ENCODE results near the gene RPS2. TPM values are rescaled to one million over a fixed set of nuclear protein-coding genes. Genes with fewer than 3 reads are reported as not detected.

RPS2 gene
- total and polyA plus RNA-seq, 5 experiments from 2014 or later = 3,016 to 7,644 (median 6,506) TPM

DNA sequence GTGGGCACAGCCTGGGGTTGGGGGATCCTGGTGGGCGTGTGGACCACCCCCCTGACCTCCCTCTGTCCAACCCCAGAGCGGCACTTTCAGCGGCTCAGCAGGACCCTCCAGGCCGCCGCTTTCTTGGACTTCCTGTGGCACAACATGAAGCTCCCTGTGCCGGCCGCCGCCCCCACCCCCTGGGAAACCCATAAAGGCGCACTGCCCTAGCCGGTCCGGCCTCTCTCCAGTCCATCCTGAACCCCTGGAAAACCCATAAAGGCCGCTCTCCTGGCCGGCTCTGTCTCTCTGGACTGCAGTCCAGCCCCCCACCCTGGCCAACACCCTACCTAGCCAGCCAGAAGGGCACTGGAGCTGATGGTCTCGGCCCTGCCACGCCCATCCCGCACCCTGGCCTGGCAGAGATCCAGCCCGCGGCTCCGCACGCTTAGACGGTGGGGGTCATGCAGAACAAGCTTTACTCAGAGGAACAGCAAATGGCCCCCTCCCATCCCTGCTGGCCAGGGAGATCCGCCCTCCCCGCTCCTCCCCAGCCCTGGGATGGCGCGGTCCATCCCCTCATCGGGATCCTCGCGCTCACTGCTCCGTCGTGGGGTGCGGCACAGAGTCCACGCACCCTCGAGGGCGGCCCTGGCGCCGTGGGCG is 14.0 kb upstream of the RPS2 start:
- H3K36me3 Mint-ChIP-seq = peaks cover 0 to 48% (median 19%) of the 10 kb centered on the region in 3 donors
- ATAC-seq (no peak), DNase-seq (no peak)
- H3K9me3 Mint-ChIP-seq = no peaks in the 10 kb centered on the region
- H3K4me3 Mint-ChIP-seq = no peak overlapping the region
- no peak overlapping the region for H3K27ac Mint-ChIP-seq
- POLR2A ChIA-PET = interaction anchor here (1.0 to 2.5 kb wide), 2 partner anchors 9 to 14 kb away, joined by 3 to 10 read pairs; partner anchors contain the start of gene RPS2
- peaks cover 6 to 10% (median 8%) of the 10 kb centered on the region in 4 donors for H3K4me1 Mint-ChIP-seq
- H3K27me3 Mint-ChIP-seq = peaks cover 1 to 33% (median 4%) of the 10 kb centered on the region in 5 donors

DNA sequence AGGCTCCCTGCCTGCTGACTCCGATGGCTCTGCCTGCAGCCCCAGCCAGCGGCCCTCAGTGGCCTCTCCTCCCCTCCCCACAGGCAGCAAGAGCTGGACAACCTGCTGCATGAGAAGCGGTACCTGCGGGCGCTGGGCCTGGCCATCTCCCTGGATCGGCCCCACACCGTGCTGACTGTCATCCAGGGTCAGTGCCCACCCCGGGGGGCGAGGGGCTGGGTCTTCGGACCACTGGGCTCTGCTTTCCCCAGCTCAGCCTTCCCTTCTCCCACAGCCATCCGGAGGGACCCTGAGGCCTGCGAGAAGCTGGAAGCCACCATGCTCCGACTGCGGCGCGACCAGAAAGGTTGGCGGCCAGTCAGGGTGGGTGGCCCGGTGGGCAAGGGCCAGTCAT is 13.2 kb upstream of the RPS2 start:
- Mint-ChIP-seq H3K9me3 (no peaks in the 10 kb centered on the region), H3K4me3 (no peak overlapping the region), H3K4me1 (peaks cover 4 to 11% (median 7%) of the 10 kb centered on the region in 4 donors), H3K27ac (no peak overlapping the region), H3K27me3 (peaks cover 1 to 30% (median 4%) of the 10 kb centered on the region in 5 donors), H3K36me3 (peaks cover 0 to 53% (median 19%) of the 10 kb centered on the region in 3 donors)
- DNase-seq (no peak), ATAC-seq (no peak)
- POLR2A ChIA-PET = interaction anchor here (1.0 to 2.5 kb wide), 2 partner anchors 10 to 13 kb away, joined by 3 to 10 read pairs; partner anchors contain the start of gene RPS2

DNA sequence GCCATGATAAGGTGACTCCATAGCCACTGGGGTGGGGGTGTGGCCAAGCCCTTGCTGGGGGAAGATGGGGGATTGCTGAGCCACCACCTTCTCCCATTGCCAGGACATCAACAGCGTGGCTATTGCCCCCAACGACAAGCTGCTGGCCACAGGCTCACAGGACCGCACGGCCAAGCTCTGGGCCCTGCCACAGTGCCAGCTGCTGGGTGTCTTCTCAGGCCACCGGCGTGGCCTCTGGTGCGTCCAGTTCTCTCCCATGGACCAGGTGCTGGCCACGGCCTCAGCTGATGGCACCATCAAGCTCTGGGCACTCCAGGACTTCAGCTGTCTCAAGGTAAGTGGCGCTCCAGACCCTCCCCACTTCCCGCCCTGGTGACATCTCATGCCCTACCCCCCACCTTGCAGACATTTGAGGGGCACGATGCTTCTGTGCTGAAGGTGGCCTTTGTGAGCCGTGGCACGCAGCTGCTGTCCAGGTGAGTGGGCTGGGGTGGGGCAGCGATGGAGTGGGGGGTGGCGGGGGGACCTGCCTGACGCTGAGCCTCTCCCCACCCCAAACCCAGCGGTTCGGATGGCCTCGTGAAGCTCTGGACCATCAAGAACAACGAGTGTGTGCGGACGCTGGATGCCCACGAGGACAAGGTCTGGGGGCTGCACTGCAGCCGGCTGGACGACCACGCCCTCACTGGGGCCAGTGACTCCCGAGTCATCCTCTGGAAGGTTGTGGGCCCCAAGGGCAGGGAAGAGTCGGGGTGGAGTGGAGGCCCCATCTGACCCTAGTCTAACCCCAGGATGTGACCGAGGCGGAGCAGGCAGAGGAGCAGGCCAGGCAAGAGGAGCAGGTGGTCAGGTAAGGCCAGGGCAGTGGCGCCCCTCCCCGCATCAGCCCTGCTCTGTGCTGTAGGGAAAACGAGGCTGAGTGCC is 12.6 kb upstream of the RPS2 start:
- peaks cover 0 to 55% (median 19%) of the 10 kb centered on the region in 3 donors for H3K36me3 Mint-ChIP-seq
- POLR2A ChIA-PET = interaction anchor here (0.7 to 2.5 kb wide), 3 partner anchors 11 to 88 kb away, joined by 3 to 10 read pairs (median 3); partner anchors contain the start of gene RPS2
- peaks cover 1 to 27% (median 4%) of the 10 kb centered on the region in 5 donors for H3K27me3 Mint-ChIP-seq
- no peaks in the 10 kb centered on the region for H3K9me3 Mint-ChIP-seq
- no peak overlapping the region for H3K4me3 Mint-ChIP-seq
- H3K4me1 Mint-ChIP-seq = peaks cover 5 to 14% (median 7%) of the 10 kb centered on the region in 4 donors
- ATAC-seq (no peak), DNase-seq (no peak)
- H3K27ac Mint-ChIP-seq = no peak overlapping the region

DNA sequence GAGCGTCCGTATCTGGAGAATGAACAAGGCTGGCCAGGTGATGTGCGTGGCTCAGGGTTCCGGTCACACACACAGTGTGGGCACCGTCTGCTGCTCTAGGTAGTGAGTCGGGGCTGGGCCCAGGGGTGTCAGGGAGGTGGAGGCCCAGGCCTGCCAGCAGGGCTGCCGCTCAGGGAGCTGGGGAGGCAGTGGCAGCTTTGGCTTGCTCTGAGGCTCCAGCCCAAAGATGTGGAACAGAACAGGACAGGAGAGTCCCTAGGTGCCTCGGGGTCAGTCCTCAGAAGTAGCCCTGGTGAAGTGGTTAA is 11.5 kb upstream of the RPS2 start:
- Mint-ChIP-seq H3K27ac (no peak overlapping the region), H3K36me3 (peaks cover 0 to 58% (median 19%) of the 10 kb centered on the region in 3 donors), H3K27me3 (peaks cover 0 to 19% (median 4%) of the 10 kb centered on the region in 5 donors), H3K4me3 (peak overlapping the region in 2 of 10 donors; percentile 18 to 45), H3K4me1 (peaks cover 14 to 25% (median 16%) of the 10 kb centered on the region in 4 donors), H3K9me3 (no peaks in the 10 kb centered on the region)
- no peak for ATAC-seq
- POLR2A ChIA-PET = no interaction called here
- DNase-seq = no peak

DNA sequence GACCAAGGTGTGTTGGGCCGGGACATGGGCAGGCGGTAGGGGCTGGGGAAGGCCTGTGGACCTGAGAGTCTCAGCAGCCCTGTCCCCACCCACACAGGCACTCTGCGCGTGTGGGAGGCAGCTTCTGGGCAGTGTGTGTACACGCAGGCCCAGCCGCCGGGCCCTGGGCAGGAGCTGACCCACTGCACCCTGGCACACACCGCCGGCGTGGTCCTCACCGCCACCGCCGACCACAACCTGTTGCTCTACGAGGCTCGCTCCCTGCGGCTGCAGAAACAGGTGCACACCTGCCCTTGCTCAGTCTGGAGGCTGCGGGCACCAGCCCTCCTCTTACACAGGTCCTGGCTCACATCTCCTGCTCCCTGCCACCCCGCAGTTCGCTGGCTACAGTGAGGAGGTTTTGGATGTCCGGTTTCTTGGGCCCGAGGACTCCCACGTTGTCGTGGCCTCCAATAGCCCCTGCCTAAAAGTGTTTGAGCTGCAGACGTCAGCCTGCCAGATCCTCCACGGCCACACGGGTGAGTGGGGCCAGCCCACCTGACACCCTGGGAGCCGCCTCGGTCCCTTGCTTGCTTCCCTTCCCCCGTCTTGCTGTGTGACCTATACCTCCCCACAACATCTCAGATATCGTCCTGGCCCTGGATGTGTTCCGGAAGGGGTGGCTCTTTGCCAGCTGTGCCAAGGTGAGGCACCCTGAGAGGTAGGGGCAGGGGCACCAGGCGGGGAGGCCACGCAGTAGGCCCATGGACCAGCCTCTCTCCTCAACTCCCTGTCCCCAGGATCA is 11.0 kb upstream of the RPS2 start:
- H3K27ac Mint-ChIP-seq = no peak overlapping the region
- ATAC-seq = no peak
- POLR2A ChIA-PET = interaction anchor here (0.6 to 1.2 kb wide), 3 partner anchors 9 to 36 kb away, joined by 3 to 4 read pairs (median 3); partner anchors contain the start of genes GFER and RPS2
- H3K4me3 Mint-ChIP-seq = peak overlapping the region in 2 of 10 donors; percentile 18 to 24
- DNase-seq = no peak
- H3K9me3 Mint-ChIP-seq = no peaks in the 10 kb centered on the region
- peaks cover 17 to 30% (median 21%) of the 10 kb centered on the region in 4 donors for H3K4me1 Mint-ChIP-seq
- H3K36me3 Mint-ChIP-seq = peaks cover 0 to 58% (median 19%) of the 10 kb centered on the region in 3 donors
- H3K27me3 Mint-ChIP-seq = peaks cover 0 to 18% (median 3%) of the 10 kb centered on the region in 5 donors

DNA sequence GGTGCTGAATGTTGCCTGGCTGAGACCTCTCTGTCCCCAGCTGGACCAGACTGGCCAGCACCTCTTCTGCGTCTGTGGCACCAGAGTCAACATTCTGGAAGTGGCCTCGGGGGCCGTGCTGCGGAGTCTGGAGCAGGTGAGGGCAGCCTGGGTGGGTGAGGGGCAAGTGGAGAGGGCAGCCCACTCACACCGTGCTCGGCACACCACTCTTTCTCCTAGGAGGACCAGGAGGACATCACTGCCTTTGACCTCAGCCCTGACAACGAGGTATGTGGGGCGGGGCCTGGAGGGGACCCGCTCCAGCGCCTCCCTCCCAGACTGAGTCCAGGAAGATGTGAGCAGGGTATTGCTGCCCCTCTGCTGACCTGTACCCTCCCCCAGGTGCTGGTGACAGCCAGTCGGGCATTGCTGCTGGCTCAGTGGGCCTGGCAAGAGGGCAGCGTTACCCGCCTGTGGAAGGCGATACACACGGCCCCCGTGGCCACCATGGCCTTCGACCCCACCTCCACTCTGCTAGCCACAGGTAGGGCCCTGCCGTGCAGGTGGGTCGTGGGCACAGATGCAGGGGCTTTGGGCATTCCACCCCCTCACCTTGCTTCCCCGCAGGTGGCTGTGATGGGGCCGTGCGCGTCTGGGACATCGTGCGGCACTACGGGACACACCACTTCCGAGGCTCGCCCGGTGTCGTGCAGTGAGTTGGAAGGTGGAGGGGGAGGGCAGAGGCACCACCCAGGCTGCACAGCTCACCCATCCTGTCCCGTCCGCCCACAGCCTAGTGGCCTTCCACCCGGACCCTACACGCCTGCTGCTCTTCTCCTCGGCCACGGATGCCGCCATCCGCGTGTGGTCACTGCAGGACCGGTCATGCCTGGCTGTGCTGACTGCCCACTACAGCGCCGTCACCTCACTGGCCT is 9.8 kb upstream of the RPS2 start:
- peaks cover 0 to 10% (median 0%) of the 10 kb centered on the region in 5 donors for H3K27me3 Mint-ChIP-seq
- H3K4me1 Mint-ChIP-seq = peaks cover 17 to 30% (median 23%) of the 10 kb centered on the region in 4 donors
- H3K4me3 Mint-ChIP-seq = peak overlapping the region in 3 of 10 donors; percentile 4 to 65 (median 41)
- no peak for DNase-seq
- ATAC-seq = no peak
- H3K27ac Mint-ChIP-seq = no peak overlapping the region
- POLR2A ChIA-PET = interaction anchor here (1.1 to 2.1 kb wide), 5 partner anchors 8 to 38 kb away, joined by 3 to 11 read pairs (median 3); partner anchors contain the start of genes GFER and RPS2
- H3K36me3 Mint-ChIP-seq = peaks cover 0 to 55% (median 19%) of the 10 kb centered on the region in 3 donors
- H3K9me3 Mint-ChIP-seq = no peaks in the 10 kb centered on the region

DNA sequence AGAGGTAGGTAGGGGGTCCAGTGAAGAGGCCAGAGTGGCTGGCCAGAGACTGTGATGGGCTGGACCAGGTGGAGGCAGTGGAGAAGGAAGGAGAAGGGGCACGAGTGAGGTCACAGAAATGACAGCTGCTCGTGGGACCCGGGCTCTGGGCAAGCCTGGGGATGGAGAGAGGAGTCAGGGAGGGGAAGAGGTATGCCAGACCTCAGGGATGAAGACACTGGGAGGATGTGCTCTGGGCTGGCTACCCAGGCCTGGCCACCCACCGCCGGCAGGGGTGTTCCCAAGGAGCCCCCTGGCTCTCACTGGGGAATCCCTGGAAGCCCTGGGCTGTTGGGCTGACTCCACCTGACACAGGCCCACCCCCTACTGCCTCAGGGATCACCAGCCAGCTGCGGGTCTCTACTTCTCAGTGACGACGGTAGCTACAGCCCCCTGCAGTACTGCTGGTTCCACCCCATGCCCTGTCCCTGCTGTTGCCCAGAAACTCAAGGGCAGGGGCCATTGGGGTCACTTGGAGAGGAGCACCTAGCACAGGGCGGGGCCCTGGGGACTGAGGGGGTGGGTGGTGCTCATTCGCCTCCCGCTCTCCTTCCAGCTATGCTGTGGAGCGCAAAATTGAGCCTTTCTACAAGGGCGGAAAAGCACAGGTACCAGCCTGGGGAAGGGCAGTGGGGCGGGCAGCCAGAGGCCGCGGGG is 9.0 kb upstream of the RPS2 start:
- H3K4me3 Mint-ChIP-seq = peak overlapping the region in 5 of 10 donors; percentile 9 to 97 (median 46)
- H3K27me3 Mint-ChIP-seq = peaks cover 0 to 7% (median 0%) of the 10 kb centered on the region in 5 donors
- H3K36me3 Mint-ChIP-seq = peaks cover 0 to 51% (median 18%) of the 10 kb centered on the region in 3 donors
- POLR2A ChIA-PET = interaction anchor here (1.4 to 2.1 kb wide), 3 partner anchors 9 to 39 kb away, joined by 3 to 11 read pairs (median 7); partner anchors contain the start of gene RPS2
- H3K4me1 Mint-ChIP-seq = peaks cover 17 to 30% (median 23%) of the 10 kb centered on the region in 4 donors
- ATAC-seq = no peak
- no peak for DNase-seq
- peak overlapping the region in 1 of 10 donors; percentile 43 for H3K27ac Mint-ChIP-seq
- H3K9me3 Mint-ChIP-seq = no peaks in the 10 kb centered on the region

DNA sequence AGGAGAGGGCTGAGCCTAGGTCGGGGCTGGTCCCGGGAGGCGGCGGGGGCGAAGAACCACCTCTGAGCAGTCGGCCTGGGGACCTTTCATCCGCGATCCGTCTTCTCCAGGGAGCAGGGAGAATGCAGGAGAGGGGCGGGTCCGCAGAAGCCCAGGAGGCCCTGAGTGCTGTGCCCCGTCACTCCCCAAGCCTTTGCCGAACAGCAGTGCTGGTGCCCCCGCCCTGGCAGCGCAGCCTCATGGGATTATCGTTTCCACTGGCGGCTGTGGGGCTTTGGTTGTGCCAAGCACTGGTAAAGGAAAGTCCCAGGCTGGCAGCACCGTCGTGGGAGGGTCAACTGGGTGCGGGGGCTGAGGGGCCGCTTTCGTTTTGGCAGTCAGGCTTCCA is 7.9 kb upstream of the RPS2 start:
- peak overlapping the region in 6 of 10 donors; percentile 28 to 99 (median 99) for H3K27ac Mint-ChIP-seq
- peaks cover 17 to 30% (median 23%) of the 10 kb centered on the region in 4 donors for H3K4me1 Mint-ChIP-seq
- POLR2A ChIA-PET = interaction anchor here (0.6 to 3.7 kb wide), 21 partner anchors 8 to 1292 kb away, joined by 3 to 43 read pairs (median 6); partner anchors contain the start of genes ATP6V0C, GFER, MLST8 and MSRB1
- ATAC-seq (no peak), DNase-seq (peak in 1 of 10 donors; percentile 62)
- H3K4me3 Mint-ChIP-seq = peak overlapping the region; percentile 89 to 100 (median 97)
- H3K9me3 Mint-ChIP-seq = no peaks in the 10 kb centered on the region
- H3K36me3 Mint-ChIP-seq = peaks cover 0 to 41% (median 16%) of the 10 kb centered on the region in 3 donors
- peaks cover 0 to 5% (median 0%) of the 10 kb centered on the region in 5 donors for H3K27me3 Mint-ChIP-seq

DNA sequence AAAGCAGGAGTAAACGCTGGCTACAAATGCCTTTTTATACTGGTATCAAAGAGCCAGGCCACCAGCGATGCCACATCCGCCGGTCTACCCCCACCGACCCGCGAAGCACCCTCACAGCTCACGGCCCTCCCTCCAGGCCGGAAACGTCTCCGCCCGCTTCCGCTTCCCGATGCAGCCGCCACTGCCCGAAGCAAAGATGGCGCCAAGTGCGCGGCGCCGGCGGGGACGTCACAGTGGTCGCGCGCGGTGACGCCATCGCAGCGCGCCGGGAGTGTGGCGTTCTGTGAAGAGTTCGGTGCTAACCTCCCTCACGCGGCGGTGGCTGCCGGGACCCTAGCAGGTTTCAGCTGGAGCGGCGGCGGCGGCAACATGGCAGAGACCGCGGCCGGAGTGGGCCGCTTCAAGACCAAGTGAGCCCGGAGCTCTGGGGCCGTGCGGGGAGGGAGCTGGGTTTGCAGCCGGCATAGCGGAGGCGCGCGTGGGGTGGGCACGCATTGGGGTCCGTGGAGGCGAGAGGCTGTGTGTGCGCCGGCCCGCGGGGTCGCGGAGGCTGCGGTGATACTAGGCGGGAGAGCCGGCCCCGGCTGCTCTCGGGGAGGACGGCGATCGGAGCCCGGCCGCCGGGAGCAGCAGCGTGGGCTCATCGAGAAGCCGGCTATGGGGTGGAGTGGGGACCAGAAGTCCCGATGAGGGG is 7.3 kb upstream of the RPS2 start, which contains the start of gene TBL3:
Gene TBL3 (plus strand): TSS at position 258 of the 694 bp plus-strand sequence. CDS start 112 bp downstream, at position 370.
- peaks cover 0 to 5% (median 0%) of the 10 kb centered on the region in 5 donors for H3K27me3 Mint-ChIP-seq
- H3K36me3 Mint-ChIP-seq = peaks cover 0 to 36% (median 16%) of the 10 kb centered on the region in 3 donors
- peak; percentile 93 to 98 (median 96) for DNase-seq
- H3K9me3 Mint-ChIP-seq = no peaks in the 10 kb centered on the region
- POLR2A ChIA-PET = interaction anchor here (0.6 to 3.7 kb wide), 24 partner anchors 8 to 1291 kb away, joined by 3 to 43 read pairs (median 4); partner anchors contain the start of genes ATP6V0C, ECI1, FAHD1 and GFER
- peak within 1 kb of the TSS; percentile 89 to 100 (median 97) for H3K4me3 Mint-ChIP-seq
- H3K4me1 Mint-ChIP-seq = peaks cover 17 to 30% (median 23%) of the 10 kb centered on the region in 4 donors
- peak within 1 kb of the TSS; percentile 96 to 100 (median 99) for H3K27ac Mint-ChIP-seq
- peak; percentile 96 to 98 for ATAC-seq

Data from naive thymus-derived CD8-positive, alpha-beta T cell (primary cell).